Prostate gland (tissue), 2 donors: Measurements from ENCODE around the gene RSPH1.

Experiments
- CTCF ChIP-seq, 4 experiments: fragments of 200-600 bp in 2 of 4; fragments of 450-650 bp in 2 of 4; sonication (generic) in 2 of 4; IDR thresholded peaks; 1 replicate in 3 of 4; 2 replicates in 1 of 4; pipeline ENCODE4 v1.5.1; 2016 to 2019; ENCODE audit warnings: antibody characterized with exemption in 4 of 4, mild to moderate bottlenecking in 2 of 4, moderate library complexity in 2 of 4
- POLR2A ChIP-seq: fragments of 450-650 bp; IDR thresholded peaks from one replicate; pipeline ENCODE4 v1.6.1; 2016; ENCODE audit warnings: antibody characterized with exemption, mild to moderate bottlenecking
- POLR2AphosphoS5 ChIP-seq: sonication (generic); formaldehyde crosslinking; IDR thresholded peaks from one replicate; pipeline ENCODE4 v1.6.1; 2017; ENCODE audit warnings: antibody characterized with exemption

- TF ChIP-seq CTCF (IDR thresholded peaks at IDR 0.05) (no peak), POLR2A (no peak), POLR2AphosphoS5 (no peak)
Measured at GRCh38 chr21:42465008-42465802, 30.8 kb downstream of the RSPH1 start.
